Kasumi-1 (cell line): ENCODE data around the gene OAS2.
A peak's percentile ranks its signal among the peaks of the same experiment; 100 is the strongest.
"Not testable (repeated sequence)": the region's sequence is repeated elsewhere in the genome, so short reads cannot be mapped to it uniquely, and the experiment has no call there.

ENCODE experiments used
- DNase-seq, 2 experiments: peaks; one replicate each; lab custom pipeline; 2025; lab: John Stamatoyannopoulos, UW

The OAS2 gene

DNA sequence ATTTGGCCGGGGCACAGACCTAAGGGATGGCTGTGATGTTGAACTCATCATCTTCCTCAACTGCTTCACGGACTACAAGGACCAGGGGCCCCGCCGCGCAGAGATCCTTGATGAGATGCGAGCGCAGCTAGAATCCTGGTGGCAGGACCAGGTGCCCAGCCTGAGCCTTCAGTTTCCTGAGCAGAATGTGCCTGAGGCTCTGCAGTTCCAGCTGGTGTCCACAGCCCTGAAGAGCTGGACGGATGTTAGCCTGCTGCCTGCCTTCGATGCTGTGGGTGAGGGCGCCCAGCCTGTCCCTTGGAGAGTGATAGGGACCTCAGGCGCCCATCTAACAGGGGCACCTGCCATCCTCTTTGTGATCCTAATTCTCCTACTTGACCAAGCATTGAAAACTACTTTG, 27.6 kb upstream of the OAS2 start:
- DNase-seq: no peak

- DNase-seq: not testable (repeated sequence)
These were observed 21.2 kb upstream of the OAS2 start for GRCh38 chr12:112957125-112957524.

- DNase-seq: no peak
These were observed 17.2 kb upstream of the OAS2 start for GRCh38 chr12:112961074-112961473.

- no peak for DNase-seq
These were observed 16.8 kb upstream of the OAS2 start for GRCh38 chr12:112961536-112961935.

- no peak for DNase-seq
These were observed 15.8 kb upstream of the OAS2 start for GRCh38 chr12:112962561-112962960.

DNA sequence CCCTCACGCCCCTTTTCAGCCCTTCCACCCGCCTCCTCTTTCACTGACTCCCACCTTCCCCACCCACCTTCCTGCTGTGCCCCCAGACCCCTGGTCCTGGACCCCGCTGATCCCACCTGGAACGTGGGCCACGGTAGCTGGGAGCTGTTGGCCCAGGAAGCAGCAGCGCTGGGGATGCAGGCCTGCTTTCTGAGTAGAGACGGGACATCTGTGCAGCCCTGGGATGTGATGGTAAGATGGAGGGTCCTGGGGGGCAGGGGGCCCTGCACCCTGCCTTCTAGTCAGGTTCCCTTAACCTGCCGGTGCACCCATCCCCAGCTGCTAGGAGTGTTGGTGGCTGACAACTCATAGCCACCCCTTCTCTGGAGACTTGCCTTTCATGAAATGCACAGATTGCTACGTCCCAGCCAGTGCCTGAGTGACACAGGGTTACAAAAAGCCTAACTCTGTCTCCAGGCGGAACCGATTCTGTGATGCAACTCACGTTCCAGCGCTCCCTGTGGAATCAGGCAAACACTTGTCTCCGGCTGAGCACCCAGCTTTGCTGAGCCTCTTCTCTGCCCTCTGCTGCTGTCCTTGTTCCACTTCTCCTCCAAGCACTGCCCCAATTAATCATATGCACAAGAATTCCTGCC, 15.0 kb upstream of the OAS2 start:
- DNase-seq: no peak

DNA sequence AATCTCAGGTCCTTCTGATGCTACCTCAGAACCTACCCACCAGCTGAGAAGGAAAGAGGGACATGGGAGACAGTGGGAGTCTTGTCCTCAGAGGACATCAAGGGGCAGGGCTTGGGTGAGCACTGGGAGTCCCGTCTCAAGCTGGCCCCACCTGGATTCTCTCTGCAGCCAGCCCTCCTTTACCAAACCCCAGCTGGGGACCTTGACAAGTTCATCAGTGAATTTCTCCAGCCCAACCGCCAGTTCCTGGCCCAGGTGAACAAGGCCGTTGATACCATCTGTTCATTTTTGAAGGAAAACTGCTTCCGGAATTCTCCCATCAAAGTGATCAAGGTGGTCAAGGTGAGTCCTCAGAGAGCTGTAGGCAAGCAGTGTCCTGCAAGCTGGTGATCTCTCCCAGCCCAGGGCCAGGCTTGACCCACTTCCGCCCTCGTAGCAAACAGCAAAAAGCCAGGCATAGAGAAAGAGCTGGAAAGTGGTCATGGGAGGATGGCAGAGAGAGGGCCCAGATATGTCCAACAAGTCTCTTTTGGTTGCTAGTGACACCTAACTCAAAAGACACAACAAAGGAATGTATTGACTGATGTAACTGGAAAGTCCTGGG, 14.2 kb upstream of the OAS2 start:
- DNase-seq: no peak

- no peak for DNase-seq
These were observed 13.4 kb upstream of the OAS2 start for GRCh38 chr12:112964915-112965314.

GRCh38 chr12:112965643-112966042, 12.7 kb upstream of the OAS2 start:
- DNase-seq: no peak

DNA sequence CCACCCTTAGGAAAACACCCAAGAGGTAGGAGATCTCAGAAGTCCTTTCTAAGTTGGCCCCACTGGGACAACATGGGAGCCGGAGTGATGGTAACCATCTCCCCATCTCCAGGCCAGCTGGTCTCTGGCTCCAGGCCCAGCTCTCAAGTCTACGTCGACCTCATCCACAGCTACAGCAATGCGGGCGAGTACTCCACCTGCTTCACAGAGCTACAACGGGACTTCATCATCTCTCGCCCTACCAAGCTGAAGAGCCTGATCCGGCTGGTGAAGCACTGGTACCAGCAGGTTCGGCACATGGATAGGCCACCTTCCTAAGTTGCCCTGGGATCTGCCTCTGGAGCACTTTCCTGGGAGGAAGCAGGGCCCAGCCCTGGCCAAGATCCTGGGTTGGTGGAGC, 11.0 kb upstream of the OAS2 start:
- no peak for DNase-seq

DNA sequence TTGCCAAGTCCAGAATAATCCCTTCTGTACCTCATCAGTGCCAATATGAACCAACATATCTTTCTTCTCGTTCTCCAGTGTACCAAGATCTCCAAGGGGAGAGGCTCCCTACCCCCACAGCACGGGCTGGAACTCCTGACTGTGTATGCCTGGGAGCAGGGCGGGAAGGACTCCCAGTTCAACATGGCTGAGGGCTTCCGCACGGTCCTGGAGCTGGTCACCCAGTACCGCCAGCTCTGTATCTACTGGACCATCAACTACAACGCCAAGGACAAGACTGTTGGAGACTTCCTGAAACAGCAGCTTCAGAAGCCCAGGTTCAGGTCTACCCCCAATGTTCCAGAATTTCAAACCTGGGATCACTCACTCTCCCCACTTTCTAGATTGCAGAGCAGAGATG, 10.5 kb upstream of the OAS2 start:
- DNase-seq: no peak

DNA sequence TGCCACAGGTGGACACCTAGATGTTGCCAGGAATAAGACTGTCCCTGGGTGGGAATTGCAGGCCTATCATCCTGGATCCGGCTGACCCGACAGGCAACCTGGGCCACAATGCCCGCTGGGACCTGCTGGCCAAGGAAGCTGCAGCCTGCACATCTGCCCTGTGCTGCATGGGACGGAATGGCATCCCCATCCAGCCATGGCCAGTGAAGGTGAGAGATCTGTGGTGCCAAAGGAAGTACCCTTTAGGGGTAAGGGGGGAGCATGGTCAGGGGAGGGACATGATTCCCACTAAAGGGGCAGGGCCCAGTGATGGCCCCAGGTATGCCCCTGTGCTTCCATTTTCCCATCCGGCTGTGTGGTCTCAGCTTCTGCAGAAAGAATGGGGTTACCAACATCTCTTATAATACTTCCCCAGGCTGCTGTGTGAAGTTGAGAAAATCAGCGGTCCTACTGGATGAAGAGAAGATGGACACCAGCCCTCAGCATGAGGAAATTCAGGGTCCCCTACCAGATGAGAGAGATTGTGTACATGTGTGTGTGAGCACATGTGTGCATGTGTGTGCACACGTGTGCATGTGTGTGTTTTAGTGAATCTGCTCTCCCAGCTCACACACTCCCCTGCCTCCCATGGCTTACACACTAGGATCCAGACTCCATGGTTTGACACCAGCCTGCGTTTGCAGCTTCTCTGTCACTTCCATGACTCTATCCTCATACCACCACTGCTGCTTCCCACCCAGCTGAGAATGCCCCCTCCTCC, 8.6 kb upstream of the OAS2 start:
- DNase-seq: no peak

- no peak for DNase-seq
These were observed 7.9 kb upstream of the OAS2 start for GRCh38 chr12:112970391-112970790.

GRCh38 chr12:112971248-112971647, 7.1 kb upstream of the OAS2 start:
- DNase-seq: peak; percentile 29 to 63

- DNase-seq: no peak
These were observed 5.1 kb upstream of the OAS2 start for GRCh38 chr12:112973011-112973735.

DNA sequence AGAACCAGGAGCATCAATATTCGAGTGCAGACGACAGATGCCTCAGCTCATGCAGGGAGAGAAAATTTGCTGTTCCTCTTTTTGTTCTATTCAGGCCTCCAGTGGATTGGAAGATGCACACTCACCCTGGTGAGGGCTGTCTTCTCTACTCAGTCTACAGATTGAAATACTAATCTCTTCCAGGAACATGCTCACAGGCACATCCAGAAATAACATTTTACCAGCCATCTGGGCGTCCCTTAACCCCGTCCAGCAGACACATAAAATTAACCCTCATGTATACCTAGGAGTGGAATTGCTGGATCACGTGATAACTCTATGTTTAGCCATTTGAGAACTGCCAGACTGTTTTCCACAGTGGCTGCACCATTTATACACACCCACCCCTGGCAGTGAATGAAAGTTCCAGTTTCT, 4.5 kb upstream of the OAS2 start:
- DNase-seq: peak; percentile 18 to 29

GRCh38 chr12:112974904-112975303, 3.4 kb upstream of the OAS2 start:
- no peak for DNase-seq

- no peak for DNase-seq
These were observed 1.2 kb upstream of the OAS2 start for GRCh38 chr12:112977139-112977538.

GRCh38 chr12:112977641-112978040, 678 bp upstream of the OAS2 start:
- DNase-seq: no peak

GRCh38 chr12:112979041-112979680, 842 bp downstream of the OAS2 start:
- DNase-seq: no peak

DNA sequence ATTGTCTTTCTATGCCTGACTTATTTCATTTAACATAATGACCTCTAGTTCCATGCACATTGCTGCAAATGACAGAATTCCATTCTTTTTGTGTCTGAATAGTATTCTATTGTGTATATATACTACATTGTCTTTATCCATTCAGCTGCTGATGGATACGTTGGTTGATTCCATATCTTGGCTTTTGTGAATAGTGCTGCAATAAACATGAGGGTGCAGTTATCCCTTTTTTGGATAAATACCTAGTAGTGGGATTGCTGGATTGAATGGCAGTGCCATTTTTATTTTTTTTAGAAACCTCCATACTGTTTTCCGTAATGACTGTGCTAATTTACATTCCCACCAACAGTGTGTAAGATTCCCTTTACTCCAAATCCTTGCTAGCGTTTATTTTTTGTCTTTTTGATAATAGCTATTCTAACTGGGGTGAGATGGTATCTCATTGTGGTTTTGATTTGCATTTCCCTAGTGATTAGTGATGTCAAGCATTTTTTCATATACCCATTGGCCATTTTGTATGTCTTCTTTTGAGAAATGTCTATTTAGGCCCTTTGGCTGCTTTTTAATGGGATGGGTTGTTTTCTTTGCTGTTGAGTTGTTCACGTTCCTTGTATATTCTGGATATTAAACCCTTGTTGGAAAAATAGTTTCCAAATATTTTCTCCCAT, 2.3 kb downstream of the OAS2 start:
- DNase-seq: no peak
